Measurements from ENCODE around the gene CTXND1. TPM values are rescaled to one million over a fixed set of nuclear protein-coding genes. Genes with fewer than 3 reads are reported as not detected.

CTXND1 gene
- total RNA-seq, 1 experiment from 2014 or later, result not detected

DNA sequence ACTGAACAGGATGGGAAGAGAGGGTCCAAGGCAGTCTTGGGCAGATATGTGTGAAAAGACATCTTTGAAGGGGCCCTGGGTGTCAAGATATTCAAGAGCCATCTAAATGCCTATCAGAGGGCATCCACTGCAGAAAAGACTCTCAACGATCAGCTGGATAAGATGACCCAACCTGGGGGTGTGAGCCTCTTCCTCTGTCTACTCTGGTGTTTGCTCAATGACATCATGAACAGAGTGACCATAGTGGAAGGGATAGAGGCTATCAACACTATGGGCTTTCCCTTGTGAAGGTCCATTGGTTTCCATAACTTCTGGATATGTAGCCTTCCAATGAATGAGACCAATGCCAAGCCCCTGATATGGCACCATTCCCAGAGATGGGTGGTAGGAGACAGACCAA, 57.1 kb downstream of the CTXND1 start:
- no peaks in the 10 kb centered on the region for H3K79me1 ChIP-seq (ENCODE audit: insufficient read depth, low read depth, low read length, poor library complexity, severe bottlenecking)
- TF ChIP-seq, protein P1, sequence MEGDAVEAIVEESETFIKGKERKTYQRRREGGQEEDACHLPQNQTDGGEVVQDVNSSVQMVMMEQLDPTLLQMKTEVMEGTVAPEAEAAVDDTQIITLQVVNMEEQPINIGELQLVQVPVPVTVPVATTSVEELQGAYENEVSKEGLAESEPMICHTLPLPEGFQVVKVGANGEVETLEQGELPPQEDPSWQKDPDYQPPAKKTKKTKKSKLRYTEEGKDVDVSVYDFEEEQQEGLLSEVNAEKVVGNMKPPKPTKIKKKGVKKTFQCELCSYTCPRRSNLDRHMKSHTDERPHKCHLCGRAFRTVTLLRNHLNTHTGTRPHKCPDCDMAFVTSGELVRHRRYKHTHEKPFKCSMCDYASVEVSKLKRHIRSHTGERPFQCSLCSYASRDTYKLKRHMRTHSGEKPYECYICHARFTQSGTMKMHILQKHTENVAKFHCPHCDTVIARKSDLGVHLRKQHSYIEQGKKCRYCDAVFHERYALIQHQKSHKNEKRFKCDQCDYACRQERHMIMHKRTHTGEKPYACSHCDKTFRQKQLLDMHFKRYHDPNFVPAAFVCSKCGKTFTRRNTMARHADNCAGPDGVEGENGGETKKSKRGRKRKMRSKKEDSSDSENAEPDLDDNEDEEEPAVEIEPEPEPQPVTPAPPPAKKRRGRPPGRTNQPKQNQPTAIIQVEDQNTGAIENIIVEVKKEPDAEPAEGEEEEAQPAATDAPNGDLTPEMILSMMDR (conservative IDR thresholded peaks at IDR 0.05), result no peak
- H3K9ac ChIP-seq (ENCODE audit: extremely low read depth, insufficient read length, low read length), result no peak overlapping the region
- no peak overlapping the region for H4K5ac ChIP-seq (ENCODE audit: insufficient read length, low read depth, low read length)
- H4K20me1 ChIP-seq (ENCODE audit: control insufficient read depth, insufficient read depth, insufficient read length), result no peaks in the 10 kb centered on the region
- no peak overlapping the region for H2BK20ac ChIP-seq (ENCODE audit: low read depth, low read length, poor library complexity, severe bottlenecking)
- no peak overlapping the region for H3K4ac ChIP-seq (ENCODE audit: low read depth, low read length)
- H3K18ac ChIP-seq (ENCODE audit: insufficient read length, low read depth, low read length), result no peak overlapping the region
- no peak overlapping the region for H3K27ac ChIP-seq (ENCODE audit: insufficient read length, low read depth, low read length)
- no peak overlapping the region for H4K91ac ChIP-seq (ENCODE audit: insufficient read length, low read depth, low read length)
- no peak overlapping the region for H3K23ac ChIP-seq (ENCODE audit: insufficient read length, low read depth, low read length)
- H2BK15ac ChIP-seq (ENCODE audit: low read depth, low read length), result no peak overlapping the region
- H2AK5ac ChIP-seq (ENCODE audit: insufficient read length, low read length), result no peak overlapping the region
- no peaks in the 10 kb centered on the region for H3K9me3 ChIP-seq (ENCODE audit: control insufficient read depth, low read depth, low read length)
- no peak overlapping the region for H3K14ac ChIP-seq (ENCODE audit: insufficient read depth, low read length)
- H3K56ac ChIP-seq (ENCODE audit: insufficient read length, low read depth, low read length), result no peak overlapping the region
- H3K4me1 ChIP-seq (ENCODE audit: insufficient read depth, low read length), result peaks cover 6% of the 10 kb centered on the region; the same call in 1 of the 2 replicates
- no peak overlapping the region for H3T11ph ChIP-seq (ENCODE audit: low read length)
- H2AFZ ChIP-seq (ENCODE audit: low read length), result no peak overlapping the region
- no peak overlapping the region for H3K27ac Mint-ChIP-seq
- H3K79me2 ChIP-seq (ENCODE audit: insufficient read depth, low read length), result no peaks in the 10 kb centered on the region
- no peaks in the 10 kb centered on the region for H3K36me3 Mint-ChIP-seq (ENCODE audit: insufficient read depth in 1 of 3, low read depth in 3 of 3)
- no peak overlapping the region for H3K4me2 ChIP-seq (ENCODE audit: insufficient read depth, insufficient read length, low read length)
- H3K4me3 Mint-ChIP-seq, result no peak overlapping the region
- peaks cover 2% of the 10 kb centered on the region; the same call in 1 of the 2 replicates for H3K27me3 Mint-ChIP-seq (ENCODE audit: low read depth)
- H3K4me1 Mint-ChIP-seq, result peaks cover 13 to 18% of the 10 kb centered on the region in 2 experiments
- no CpG with 5 or more reads among the region's 1 CpG for WGBS (ENCODE audit: extremely low coverage, insufficient read length, low lambda C conversion rate)
- no peak for DNase-seq
- H2BK12ac ChIP-seq (ENCODE audit: insufficient read length, low read depth, low read length), result no peak overlapping the region
- H2BK5ac ChIP-seq (ENCODE audit: insufficient read length, low read length), result no peak overlapping the region
- no peaks in the 10 kb centered on the region; a peak in 1 of 5 replicates for H3K9me3 Mint-ChIP-seq
- H4K8ac ChIP-seq (replicated peaks; ENCODE audit: insufficient read length, low read depth, low read length), result no peak overlapping the region
- peaks cover 2% of the 10 kb centered on the region for H3K23me2 ChIP-seq (ENCODE audit: insufficient read length, low read depth, low read length, poor library complexity, severe bottlenecking)
- H3K27me3 ChIP-seq (ENCODE audit: insufficient read depth, low read length), result no peaks in the 10 kb centered on the region
- no peak overlapping the region for H2BK120ac ChIP-seq (ENCODE audit: low read depth, low read length, poor library complexity, severe bottlenecking)
